ENCODE measurements around the gene ABHD12.

The ABHD12 gene

DNA sequence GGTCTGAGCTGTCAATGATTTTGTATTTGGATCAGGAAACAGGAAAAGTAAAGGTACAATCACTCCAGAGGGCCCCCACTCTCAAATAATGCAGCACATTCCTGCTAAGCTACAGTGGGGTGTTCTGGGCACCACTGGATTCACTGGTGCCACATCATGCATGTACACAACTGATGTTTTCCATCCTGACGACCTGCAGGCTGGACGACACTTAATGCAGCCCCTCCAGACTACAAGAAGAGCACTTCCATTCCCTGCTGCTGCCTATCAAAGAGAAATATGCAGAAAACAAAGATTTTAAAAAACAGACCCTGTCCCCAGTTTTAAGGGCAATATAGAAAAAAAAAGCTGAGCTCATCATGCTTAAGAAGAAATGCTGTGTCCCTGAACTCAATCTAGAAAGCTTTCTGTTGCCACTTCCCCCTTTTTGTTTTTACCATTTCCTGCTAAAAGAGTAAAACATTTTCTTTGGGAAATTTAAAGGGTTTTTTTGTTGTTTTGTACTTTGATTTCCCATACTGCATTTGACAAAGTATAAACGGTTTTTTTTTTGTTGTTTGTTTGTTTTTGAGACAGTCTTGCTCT lies 35.5 kb downstream of the ABHD12 start:
- H3K27me3 ChIP-seq (ENCODE audit: insufficient read depth, poor library complexity, severe bottlenecking) = no peaks in the 10 kb centered on the region
- no peak overlapping the region for H3K4me3 ChIP-seq (replicated peaks; ENCODE audit: insufficient read depth, low read length)
- DNase-seq (ENCODE audit: low read depth in 1 of 2, low spot score in 1 of 2) = no peak
- no peak overlapping the region for H3K27ac ChIP-seq (replicated peaks)
- TF ChIP-seq, protein P1, sequence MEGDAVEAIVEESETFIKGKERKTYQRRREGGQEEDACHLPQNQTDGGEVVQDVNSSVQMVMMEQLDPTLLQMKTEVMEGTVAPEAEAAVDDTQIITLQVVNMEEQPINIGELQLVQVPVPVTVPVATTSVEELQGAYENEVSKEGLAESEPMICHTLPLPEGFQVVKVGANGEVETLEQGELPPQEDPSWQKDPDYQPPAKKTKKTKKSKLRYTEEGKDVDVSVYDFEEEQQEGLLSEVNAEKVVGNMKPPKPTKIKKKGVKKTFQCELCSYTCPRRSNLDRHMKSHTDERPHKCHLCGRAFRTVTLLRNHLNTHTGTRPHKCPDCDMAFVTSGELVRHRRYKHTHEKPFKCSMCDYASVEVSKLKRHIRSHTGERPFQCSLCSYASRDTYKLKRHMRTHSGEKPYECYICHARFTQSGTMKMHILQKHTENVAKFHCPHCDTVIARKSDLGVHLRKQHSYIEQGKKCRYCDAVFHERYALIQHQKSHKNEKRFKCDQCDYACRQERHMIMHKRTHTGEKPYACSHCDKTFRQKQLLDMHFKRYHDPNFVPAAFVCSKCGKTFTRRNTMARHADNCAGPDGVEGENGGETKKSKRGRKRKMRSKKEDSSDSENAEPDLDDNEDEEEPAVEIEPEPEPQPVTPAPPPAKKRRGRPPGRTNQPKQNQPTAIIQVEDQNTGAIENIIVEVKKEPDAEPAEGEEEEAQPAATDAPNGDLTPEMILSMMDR (IDR thresholded peaks at IDR 0.05; ENCODE audit: insufficient read depth, low read length) = no peak
- TF ChIP-seq SPI1 (IDR thresholded peaks at IDR 0.05; ENCODE audit: borderline replicate concordance, low read depth) = peak; percentile 72

GRCh38 chr20:25353747-25354705 lies 36.6 kb downstream of the ABHD12 start:
- DNase-seq (ENCODE audit: low read depth in 1 of 2, low spot score in 1 of 2) = no peak
- H3K27ac ChIP-seq (replicated peaks) = no peak overlapping the region
- no peaks in the 10 kb centered on the region for H3K27me3 ChIP-seq (ENCODE audit: insufficient read depth, poor library complexity, severe bottlenecking)
- no peak for TF ChIP-seq SPI1 (IDR thresholded peaks at IDR 0.05; ENCODE audit: borderline replicate concordance, low read depth)
- H3K4me3 ChIP-seq (replicated peaks; ENCODE audit: insufficient read depth, low read length) = no peak overlapping the region

DNA sequence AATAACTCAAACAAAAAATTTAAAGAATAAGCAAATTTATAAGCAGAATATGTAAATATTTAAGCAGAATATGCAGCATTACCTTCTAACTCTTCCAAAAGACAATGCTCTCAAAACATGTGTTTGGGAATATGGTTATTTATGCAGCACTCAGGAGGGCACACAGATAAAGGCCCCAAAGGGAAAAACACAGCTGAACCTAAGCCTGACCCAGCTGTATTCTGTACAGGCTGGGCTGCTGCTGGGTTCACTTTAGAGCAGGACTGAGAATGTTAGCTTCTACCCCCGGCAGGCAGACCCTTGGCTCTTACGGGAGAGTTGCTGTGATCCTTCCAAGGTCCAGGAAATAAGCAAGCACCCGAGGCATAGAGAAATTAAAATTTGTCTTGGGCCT lies 37.3 kb downstream of the ABHD12 start:
- H3K27me3 ChIP-seq (ENCODE audit: insufficient read depth, poor library complexity, severe bottlenecking) = no peaks in the 10 kb centered on the region
- TF ChIP-seq, protein P1 (IDR thresholded peaks at IDR 0.05; ENCODE audit: insufficient read depth, low read length) = no peak
- TF ChIP-seq GABPA (IDR thresholded peaks at IDR 0.05; ENCODE audit: low read depth) (no peak), SPI1 (IDR thresholded peaks at IDR 0.05; ENCODE audit: borderline replicate concordance, low read depth) (no peak), POLR2AphosphoS5 (IDR thresholded peaks at IDR 0.05; ENCODE audit: low read depth) (no peak)
- TF ChIP-seq, protein P2, sequence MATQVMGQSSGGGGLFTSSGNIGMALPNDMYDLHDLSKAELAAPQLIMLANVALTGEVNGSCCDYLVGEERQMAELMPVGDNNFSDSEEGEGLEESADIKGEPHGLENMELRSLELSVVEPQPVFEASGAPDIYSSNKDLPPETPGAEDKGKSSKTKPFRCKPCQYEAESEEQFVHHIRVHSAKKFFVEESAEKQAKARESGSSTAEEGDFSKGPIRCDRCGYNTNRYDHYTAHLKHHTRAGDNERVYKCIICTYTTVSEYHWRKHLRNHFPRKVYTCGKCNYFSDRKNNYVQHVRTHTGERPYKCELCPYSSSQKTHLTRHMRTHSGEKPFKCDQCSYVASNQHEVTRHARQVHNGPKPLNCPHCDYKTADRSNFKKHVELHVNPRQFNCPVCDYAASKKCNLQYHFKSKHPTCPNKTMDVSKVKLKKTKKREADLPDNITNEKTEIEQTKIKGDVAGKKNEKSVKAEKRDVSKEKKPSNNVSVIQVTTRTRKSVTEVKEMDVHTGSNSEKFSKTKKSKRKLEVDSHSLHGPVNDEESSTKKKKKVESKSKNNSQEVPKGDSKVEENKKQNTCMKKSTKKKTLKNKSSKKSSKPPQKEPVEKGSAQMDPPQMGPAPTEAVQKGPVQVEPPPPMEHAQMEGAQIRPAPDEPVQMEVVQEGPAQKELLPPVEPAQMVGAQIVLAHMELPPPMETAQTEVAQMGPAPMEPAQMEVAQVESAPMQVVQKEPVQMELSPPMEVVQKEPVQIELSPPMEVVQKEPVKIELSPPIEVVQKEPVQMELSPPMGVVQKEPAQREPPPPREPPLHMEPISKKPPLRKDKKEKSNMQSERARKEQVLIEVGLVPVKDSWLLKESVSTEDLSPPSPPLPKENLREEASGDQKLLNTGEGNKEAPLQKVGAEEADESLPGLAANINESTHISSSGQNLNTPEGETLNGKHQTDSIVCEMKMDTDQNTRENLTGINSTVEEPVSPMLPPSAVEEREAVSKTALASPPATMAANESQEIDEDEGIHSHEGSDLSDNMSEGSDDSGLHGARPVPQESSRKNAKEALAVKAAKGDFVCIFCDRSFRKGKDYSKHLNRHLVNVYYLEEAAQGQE (IDR thresholded peaks at IDR 0.05; ENCODE audit: insufficient replicate concordance, low read depth) = no peak
- no peak overlapping the region for H3K27ac ChIP-seq (replicated peaks)
- H3K4me3 ChIP-seq (replicated peaks; ENCODE audit: insufficient read depth, low read length) = no peak overlapping the region
- no peak for DNase-seq (ENCODE audit: low read depth in 1 of 2, low spot score in 1 of 2)

GRCh38 chr20:25352746-25353145 lies 37.9 kb downstream of the ABHD12 start:
- no peak for DNase-seq (ENCODE audit: low read depth in 1 of 2, low spot score in 1 of 2)
- no peak for TF ChIP-seq GABPA (IDR thresholded peaks at IDR 0.05; ENCODE audit: low read depth)
- TF ChIP-seq, protein P2 (IDR thresholded peaks at IDR 0.05; ENCODE audit: insufficient replicate concordance, low read depth) = no peak
- no peak for TF ChIP-seq POLR2AphosphoS5 (IDR thresholded peaks at IDR 0.05; ENCODE audit: low read depth)
- TF ChIP-seq, protein P1 (IDR thresholded peaks at IDR 0.05; ENCODE audit: insufficient read depth, low read length) = no peak
- no peak for TF ChIP-seq SPI1 (IDR thresholded peaks at IDR 0.05; ENCODE audit: borderline replicate concordance, low read depth)
- Histone ChIP-seq H3K27me3 (ENCODE audit: insufficient read depth, poor library complexity, severe bottlenecking) (no peaks in the 10 kb centered on the region), H3K27ac (replicated peaks) (no peak overlapping the region), H3K4me3 (replicated peaks; ENCODE audit: insufficient read depth, low read length) (no peak overlapping the region)
